WTC11 (cell line): ENCODE measurements around the gene C6orf141. TPM values are rescaled to one million over a fixed set of nuclear protein-coding genes. Genes with fewer than 3 reads are reported as not detected.

Source experiments
- ATAC-seq: fragments of 200-7000 bp; cut with Tn5 transposase; 2 replicates; pipeline ENCODE4 v1.10.0; 2021; ENCODE audit warnings: mild to moderate bottlenecking, moderate library complexity
- CTCF ChIA-PET: fragments of 300-600 bp; sonication (Branson Sonifier 250); formaldehyde crosslinking; loops from one replicate; lab custom pipeline; 2021; ENCODE audit warnings: antibody characterized with exemption; lab: Charles Lee
- POLR2A ChIA-PET: fragments of 350-600 bp; sonication (Branson Sonifier 250); formaldehyde crosslinking; loops from one replicate; lab custom pipeline; 2021; ENCODE audit warnings: antibody characterized with exemption; lab: Charles Lee
- DNase-seq: peaks from one replicate; pipeline ENCODE4 v3.0.0; 2021; ENCODE audit warnings: low spot score
- H3K27ac Mint-ChIP-seq: 2 replicates; pipeline ENCODE4 v1.8.0; 2021; ENCODE audit warnings: mixed read lengths
- H3K27me3 Mint-ChIP-seq: 2 replicates; pipeline ENCODE4 v1.8.0; 2021; ENCODE audit warnings: low read depth, mild to moderate bottlenecking, moderate library complexity, mixed read lengths
- H3K36me3 Mint-ChIP-seq: 2 replicates; pipeline ENCODE4 v1.8.0; 2021; ENCODE audit warnings: mixed read lengths
- H3K4me1 Mint-ChIP-seq: 2 replicates; pipeline ENCODE4 v1.8.0; 2022; ENCODE audit warnings: mixed read lengths
- H3K4me3 Mint-ChIP-seq: 2 replicates; pipeline ENCODE4 v1.8.0; 2021; ENCODE audit warnings: mild to moderate bottlenecking, moderate library complexity, mixed read lengths
- H3K9me3 Mint-ChIP-seq: 2 replicates; pipeline ENCODE4 v1.8.0; 2021; ENCODE audit warnings: mixed read lengths
- ATF1 ChIP-seq: sonication (generic); formaldehyde crosslinking; IDR thresholded peaks from 2 replicates; pipeline ENCODE4 v1.8.1; 2023; ENCODE audit warnings: mild to moderate bottlenecking, moderate library complexity, missing genetic modification reagents
- FOXJ3 ChIP-seq: sonication (generic); formaldehyde crosslinking; IDR thresholded peaks from 2 replicates; pipeline ENCODE4 v1.9.0; 2021; ENCODE audit warnings: missing genetic modification reagents, mild to moderate bottlenecking, borderline replicate concordance
- GABPB1 ChIP-seq: sonication (generic); formaldehyde crosslinking; IDR thresholded peaks from 2 replicates; pipeline ENCODE4 v1.8.1; 2023; ENCODE audit warnings: mild to moderate bottlenecking, missing genetic modification reagents
- KAT7 ChIP-seq: sonication (generic); formaldehyde crosslinking; IDR thresholded peaks from 2 replicates; pipeline ENCODE4 v1.8.1; 2023; ENCODE audit warnings: missing genetic modification reagents, mild to moderate bottlenecking, borderline replicate concordance
- MLX ChIP-seq: sonication (generic); formaldehyde crosslinking; IDR thresholded peaks from 2 replicates; pipeline ENCODE4 v1.8.1; 2023; ENCODE audit warnings: mild to moderate bottlenecking, missing genetic modification reagents, moderate library complexity
- MYBL2 ChIP-seq: sonication (generic); formaldehyde crosslinking; IDR thresholded peaks from 2 replicates; pipeline ENCODE4 v1.8.1; 2023; ENCODE audit warnings: mild to moderate bottlenecking, moderate library complexity, missing genetic modification reagents
- NR3C1 ChIP-seq: sonication (generic); formaldehyde crosslinking; conservative IDR thresholded peaks from 2 replicates; pipeline ENCODE4 v1.8.1; 2023; ENCODE audit warnings: low read depth, mild to moderate bottlenecking, missing genetic modification reagents
- SMAD4 ChIP-seq: sonication (generic); formaldehyde crosslinking; IDR thresholded peaks from 2 replicates; pipeline ENCODE4 v1.8.0; 2022; ENCODE audit warnings: mild to moderate bottlenecking, missing genetic modification reagents
- USF2 ChIP-seq: sonication (generic); formaldehyde crosslinking; IDR thresholded peaks from 2 replicates; pipeline ENCODE4 v1.8.1; 2023; ENCODE audit warnings: mild to moderate bottlenecking, missing genetic modification reagents, moderate library complexity
- ZNF281 ChIP-seq: sonication (generic); formaldehyde crosslinking; IDR thresholded peaks from 2 replicates; pipeline ENCODE4 v1.8.0; 2023; ENCODE audit warnings: mild to moderate bottlenecking, missing genetic modification reagents
- ZNF396 ChIP-seq: fragments of 250-450 bp; sonication (Bioruptor Pico); IDR thresholded peaks from 2 replicates; pipeline ENCODE4 v1.8.0; 2021; ENCODE audit warnings: mild to moderate bottlenecking, moderate library complexity, borderline replicate concordance
- ZNF671 ChIP-seq: fragments of 250-450 bp; sonication (Bioruptor Pico); IDR thresholded peaks from 2 replicates; pipeline ENCODE4 v1.8.0; 2021; ENCODE audit warnings: mild to moderate bottlenecking
- total RNA-seq: library from RNA; stranded (reverse); gene quantifications from 3 replicates; pipeline ENCODE4 v1.2.3, GENCODE V29; 2021
- TF ChIP-seq, protein P1 (sequence below): sonication (generic); formaldehyde crosslinking; IDR thresholded peaks from 2 replicates; pipeline ENCODE4 v1.8.0; 2022; ENCODE audit warnings: missing genetic modification reagents
- TF ChIP-seq, protein P2 (sequence below): sonication (generic); formaldehyde crosslinking; IDR thresholded peaks from 2 replicates; pipeline ENCODE4 v1.8.1; 2022; ENCODE audit warnings: low read depth, mild to moderate bottlenecking, moderate library complexity, missing genetic modification reagents, borderline replicate concordance
- TF ChIP-seq, protein P3 (sequence below): sonication (generic); formaldehyde crosslinking; IDR thresholded peaks from 2 replicates; pipeline ENCODE4 v1.8.1; 2022; ENCODE audit warnings: mild to moderate bottlenecking, missing genetic modification reagents, moderate library complexity, borderline replicate concordance

Gene C6orf141
- total RNA-seq, 1 experiment from 2014 or later, result 14.4 TPM

- Mint-ChIP-seq H3K4me3 (no peak overlapping the region), H3K4me1 (peaks cover 13% of the 10 kb centered on the region), H3K36me3 (peaks cover 8% of the 10 kb centered on the region), H3K27ac (no peak overlapping the region), H3K9me3 (peaks cover 26% of the 10 kb centered on the region)
- CTCF ChIA-PET, result no interaction called here
- DNase-seq, result no peak
- TF ChIP-seq KAT7 (CRISPR knock-in tag) (no peak), NR3C1 (CRISPR knock-in tag) (no peak), MYBL2 (CRISPR knock-in tag) (no peak), MLX (no peak), USF2 (CRISPR knock-in tag) (no peak), SMAD4 (CRISPR knock-in tag) (no peak), FOXJ3 (CRISPR knock-in tag) (no peak), ZNF396 (CRISPR knock-in tag) (no peak), GABPB1 (CRISPR knock-in tag) (no peak), ATF1 (CRISPR knock-in tag) (no peak), ZNF281 (CRISPR knock-in tag) (no peak), ZNF671 (CRISPR knock-in tag) (no peak)
- TF ChIP-seq, protein P1, sequence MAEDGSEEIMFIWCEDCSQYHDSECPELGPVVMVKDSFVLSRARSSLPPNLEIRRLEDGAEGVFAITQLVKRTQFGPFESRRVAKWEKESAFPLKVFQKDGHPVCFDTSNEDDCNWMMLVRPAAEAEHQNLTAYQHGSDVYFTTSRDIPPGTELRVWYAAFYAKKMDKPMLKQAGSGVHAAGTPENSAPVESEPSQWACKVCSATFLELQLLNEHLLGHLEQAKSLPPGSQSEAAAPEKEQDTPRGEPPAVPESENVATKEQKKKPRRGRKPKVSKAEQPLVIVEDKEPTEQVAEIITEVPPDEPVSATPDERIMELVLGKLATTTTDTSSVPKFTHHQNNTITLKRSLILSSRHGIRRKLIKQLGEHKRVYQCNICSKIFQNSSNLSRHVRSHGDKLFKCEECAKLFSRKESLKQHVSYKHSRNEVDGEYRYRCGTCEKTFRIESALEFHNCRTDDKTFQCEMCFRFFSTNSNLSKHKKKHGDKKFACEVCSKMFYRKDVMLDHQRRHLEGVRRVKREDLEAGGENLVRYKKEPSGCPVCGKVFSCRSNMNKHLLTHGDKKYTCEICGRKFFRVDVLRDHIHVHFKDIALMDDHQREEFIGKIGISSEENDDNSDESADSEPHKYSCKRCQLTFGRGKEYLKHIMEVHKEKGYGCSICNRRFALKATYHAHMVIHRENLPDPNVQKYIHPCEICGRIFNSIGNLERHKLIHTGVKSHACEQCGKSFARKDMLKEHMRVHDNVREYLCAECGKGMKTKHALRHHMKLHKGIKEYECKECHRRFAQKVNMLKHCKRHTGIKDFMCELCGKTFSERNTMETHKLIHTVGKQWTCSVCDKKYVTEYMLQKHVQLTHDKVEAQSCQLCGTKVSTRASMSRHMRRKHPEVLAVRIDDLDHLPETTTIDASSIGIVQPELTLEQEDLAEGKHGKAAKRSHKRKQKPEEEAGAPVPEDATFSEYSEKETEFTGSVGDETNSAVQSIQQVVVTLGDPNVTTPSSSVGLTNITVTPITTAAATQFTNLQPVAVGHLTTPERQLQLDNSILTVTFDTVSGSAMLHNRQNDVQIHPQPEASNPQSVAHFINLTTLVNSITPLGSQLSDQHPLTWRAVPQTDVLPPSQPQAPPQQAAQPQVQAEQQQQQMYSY (CRISPR knock-in tag), result no peak
- TF ChIP-seq, protein P2, sequence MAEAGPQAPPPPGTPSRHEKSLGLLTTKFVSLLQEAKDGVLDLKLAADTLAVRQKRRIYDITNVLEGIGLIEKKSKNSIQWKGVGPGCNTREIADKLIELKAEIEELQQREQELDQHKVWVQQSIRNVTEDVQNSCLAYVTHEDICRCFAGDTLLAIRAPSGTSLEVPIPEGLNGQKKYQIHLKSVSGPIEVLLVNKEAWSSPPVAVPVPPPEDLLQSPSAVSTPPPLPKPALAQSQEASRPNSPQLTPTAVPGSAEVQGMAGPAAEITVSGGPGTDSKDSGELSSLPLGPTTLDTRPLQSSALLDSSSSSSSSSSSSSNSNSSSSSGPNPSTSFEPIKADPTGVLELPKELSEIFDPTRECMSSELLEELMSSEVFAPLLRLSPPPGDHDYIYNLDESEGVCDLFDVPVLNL (CRISPR knock-in tag), result no peak
- TF ChIP-seq, protein P3, sequence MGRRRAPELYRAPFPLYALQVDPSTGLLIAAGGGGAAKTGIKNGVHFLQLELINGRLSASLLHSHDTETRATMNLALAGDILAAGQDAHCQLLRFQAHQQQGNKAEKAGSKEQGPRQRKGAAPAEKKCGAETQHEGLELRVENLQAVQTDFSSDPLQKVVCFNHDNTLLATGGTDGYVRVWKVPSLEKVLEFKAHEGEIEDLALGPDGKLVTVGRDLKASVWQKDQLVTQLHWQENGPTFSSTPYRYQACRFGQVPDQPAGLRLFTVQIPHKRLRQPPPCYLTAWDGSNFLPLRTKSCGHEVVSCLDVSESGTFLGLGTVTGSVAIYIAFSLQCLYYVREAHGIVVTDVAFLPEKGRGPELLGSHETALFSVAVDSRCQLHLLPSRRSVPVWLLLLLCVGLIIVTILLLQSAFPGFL (CRISPR knock-in tag), result no peak
- TF ChIP-seq, all 79 proteins: peak for 0
- POLR2A ChIA-PET, result no interaction called here
- no peaks in the 10 kb centered on the region for H3K27me3 Mint-ChIP-seq
- no peak for ATAC-seq
Observed at GRCh38 chr6:49509342-49509741, 41.1 kb upstream of the C6orf141 start.
